ENCODE results near the gene ZNF432. TPM values are rescaled to one million over a fixed set of nuclear protein-coding genes. Genes with fewer than 3 reads are reported as not detected.

ZNF432 gene
- total RNA-seq, 1 donor from 2014 or later: 19.1 TPM

- Mint-ChIP-seq H3K4me1 (ENCODE audit: unreplicated experiment) (no peaks in the 10 kb centered on the region), H3K36me3 (peaks cover 68% of the 10 kb centered on the region), H3K4me3 (no peak overlapping the region), H3K27ac (no peak overlapping the region), H3K27me3 (no peaks in the 10 kb centered on the region), H3K9me3 (peaks cover 38% of the 10 kb centered on the region)
- DNase-seq (ENCODE audit: extremely low spot score, unreplicated experiment): no peak
- TF ChIP-seq CTCF (conservative IDR thresholded peaks at IDR 0.05): no peak
Observed at GRCh38 chr19:51993422-51993821, 55.2 kb downstream of the ZNF432 start.

GRCh38 chr19:51986309-51987291 is 62.0 kb downstream of the ZNF432 start, which contains the start of gene ZNF350:
Gene ZNF350 (minus strand): TSS chr19:51986840. CDS start chr19:51974360, 12,480 bp downstream.
- no peak for TF ChIP-seq CTCF (conservative IDR thresholded peaks at IDR 0.05)
- peak within 1 kb of the TSS; percentile 98 for H3K4me3 Mint-ChIP-seq
- H3K4me1 Mint-ChIP-seq (ENCODE audit: unreplicated experiment): peaks cover 8% of the 10 kb centered on the region
- H3K36me3 Mint-ChIP-seq: peaks cover 25% of the 10 kb centered on the region
- no peaks in the 10 kb centered on the region for H3K27me3 Mint-ChIP-seq
- H3K9me3 Mint-ChIP-seq: peaks cover 13% of the 10 kb centered on the region
- DNase-seq (ENCODE audit: extremely low spot score, unreplicated experiment): peak; percentile 87
- peak within 1 kb of the TSS; percentile 92 for H3K27ac Mint-ChIP-seq

GRCh38 chr19:51983361-51983760 is 65.3 kb downstream of the ZNF432 start:
- Mint-ChIP-seq H3K4me1 (ENCODE audit: unreplicated experiment) (peaks cover 8% of the 10 kb centered on the region), H3K9me3 (peaks cover 14% of the 10 kb centered on the region), H3K27me3 (no peaks in the 10 kb centered on the region), H3K36me3 (peaks cover 37% of the 10 kb centered on the region), H3K27ac (no peak overlapping the region), H3K4me3 (no peak overlapping the region)
- TF ChIP-seq CTCF (conservative IDR thresholded peaks at IDR 0.05): no peak
- DNase-seq (ENCODE audit: extremely low spot score, unreplicated experiment): no peak

Other genes with a start within 250 kb of the ZNF432 start
- 14.7 and 21.3 TPM in 2 replicates for gene ZNF577, start 160.9 kb downstream of the ZNF432 start, total RNA-seq (ENCODE audit: low replicate concordance)
- 23.6 and 28.8 TPM in 2 replicates for gene ZNF649, start 143.8 kb downstream of the ZNF432 start, total RNA-seq (ENCODE audit: low replicate concordance)
- gene ZNF613, start 121.4 kb downstream of the ZNF432 start, total RNA-seq (ENCODE audit: low replicate concordance): 8.9 and 9.3 TPM in 2 replicates
- 10.4 and 14.2 TPM in 2 replicates for gene ZNF350, start 62.0 kb downstream of the ZNF432 start, total RNA-seq (ENCODE audit: low replicate concordance)
- gene ZNF615, start 40.6 kb downstream of the ZNF432 start, total RNA-seq (ENCODE audit: low replicate concordance): 10.6 and 14.2 TPM in 2 replicates
- 10.4 and 14.0 TPM in 2 replicates for gene ZNF614, start 20.5 kb downstream of the ZNF432 start, total RNA-seq (ENCODE audit: low replicate concordance)
- gene ZNF841, start 46.9 kb upstream of the ZNF432 start, total RNA-seq (ENCODE audit: low replicate concordance): 27.7 and 35.7 TPM in 2 replicates
- 18.7 and 26.5 TPM in 2 replicates for gene ZNF616, start 91.1 kb upstream of the ZNF432 start, total RNA-seq (ENCODE audit: low replicate concordance)
- gene ZNF836, start 122.8 kb upstream of the ZNF432 start, total RNA-seq (ENCODE audit: low replicate concordance): 21.6 and 21.8 TPM in 2 replicates
- 319 and 323 TPM in 2 replicates for gene PPP2R1A, start 141.2 kb upstream of the ZNF432 start, total RNA-seq (ENCODE audit: low replicate concordance)
- gene ZNF766, start 220.7 kb upstream of the ZNF432 start, total RNA-seq (ENCODE audit: low replicate concordance): 24.1 and 33.2 TPM in 2 replicates
- 16.8 and 26.2 TPM in 2 replicates for gene ZNF480, start 248.3 kb upstream of the ZNF432 start, total RNA-seq (ENCODE audit: low replicate concordance)